Cardiac septum (tissue), 1 donor: Measurements from ENCODE around the gene NAA50. TPM values are rescaled to one million over a fixed set of nuclear protein-coding genes. Genes with fewer than 3 reads are reported as not detected.

Experiments
- DNase-seq: peaks from one replicate; pipeline ENCODE4 v3.0.0-alpha.2; 2020; ENCODE audit warnings: low spot score
- intact Hi-C: fragments of 100-400 bp; cut with DNase I; formaldehyde crosslinking; loops from one replicate; pipeline ENCODE4 v1.14.0; 2022
- total RNA-seq: library from RNA; stranded (reverse); fragmentation: NEBNext Ultra II Directional; extraction: Animal tissue kit (Norgen Biotek cat#: 25700); gene quantifications from one replicate; pipeline ENCODE4 v1.2.1, GENCODE V29; 2021
- donor health status: DM: no; HTN: no; CAD: no.

NAA50 gene
- total RNA-seq, 1 donor from 2014 or later = 68.5 TPM

DNA sequence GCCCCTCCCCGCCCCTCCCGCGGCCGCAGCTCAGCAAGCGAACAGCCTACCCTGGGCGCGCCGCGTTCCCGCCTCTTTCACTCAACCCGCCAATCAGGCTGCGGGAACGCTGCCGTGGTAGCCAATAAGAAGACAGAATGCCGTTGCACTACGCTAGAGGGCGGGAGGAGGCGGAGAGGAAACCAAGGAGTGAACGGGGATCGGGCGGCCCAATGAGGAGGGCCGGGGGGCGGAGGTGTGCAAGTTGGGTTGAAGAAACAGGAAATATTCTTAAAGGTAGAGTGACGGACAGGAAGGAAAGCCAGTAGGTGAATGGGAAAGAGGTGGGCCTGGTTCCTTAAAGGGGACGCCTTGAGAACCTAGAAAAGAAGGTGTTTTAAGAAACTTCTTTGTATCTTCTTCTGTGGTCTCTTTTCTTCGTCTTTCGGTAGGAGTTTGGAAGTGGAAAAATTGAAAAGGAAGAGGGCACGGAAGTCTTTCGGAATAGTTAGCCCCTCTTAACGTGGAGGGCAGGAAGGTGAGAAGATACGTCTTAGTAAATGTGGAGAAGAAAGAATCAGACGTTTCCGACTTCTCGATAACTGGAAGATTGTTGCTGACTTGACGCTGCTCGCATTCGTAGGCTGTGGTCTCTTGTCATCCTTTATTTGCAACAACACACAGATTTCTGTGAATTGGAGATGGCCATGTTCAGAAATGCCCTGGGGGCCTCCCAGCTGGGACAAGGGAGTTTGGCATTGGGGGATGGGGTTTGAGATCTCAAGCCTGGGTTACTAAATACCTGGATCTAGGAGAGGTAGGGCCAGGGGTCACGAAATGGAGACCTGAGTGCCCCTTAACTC lies 49.2 kb downstream of the NAA50 start:
- DNase-seq = peak; percentile 99
- intact Hi-C loops = loop anchor here (1.0 kb wide), 1 partner anchor 49 kb away; the partner anchor contains the start of gene NAA50

GRCh38 chr3:113695786-113696645 lies 50.0 kb downstream of the NAA50 start, which contains the start of gene USF3:
USF3 (minus strand) TSS chr3:113696642; CDS start chr3:113674878, 21,764 bp downstream.
- intact Hi-C loops = loop anchor here (1.0 kb wide), 1 partner anchor 50 kb away; the partner anchor contains the start of gene NAA50
- DNase-seq = peak; percentile 92

DNA sequence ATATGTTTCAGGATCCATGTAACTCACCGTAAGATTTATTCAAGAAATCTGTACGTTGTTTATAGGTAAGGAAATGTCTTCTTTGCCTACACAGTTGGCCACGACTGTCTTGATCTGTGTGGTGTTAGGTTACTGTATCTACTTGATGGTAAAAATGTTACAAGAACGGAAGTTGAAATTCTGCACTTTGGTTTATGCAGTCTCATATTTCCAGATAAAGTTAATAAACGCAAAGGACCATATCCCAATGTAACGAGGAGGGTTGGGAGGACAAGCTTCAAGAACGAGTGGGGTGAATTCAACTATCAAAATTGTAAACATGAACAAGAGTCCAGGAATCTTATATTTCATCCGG lies 50.6 kb downstream of the NAA50 start:
- intact Hi-C loops = no loop called here
- DNase-seq = no peak

- intact Hi-C loops = no loop called here
Measured at GRCh38 chr3:113690482-113690881, 55.6 kb downstream of the NAA50 start.

GRCh38 chr3:113685956-113686721 lies 59.9 kb downstream of the NAA50 start:
- intact Hi-C loops = no loop called here
- no peak for DNase-seq

More at GRCh38 chr3:113690482-113690881, 55.6 kb downstream of the NAA50 start:
- no peak for DNase-seq

DNA sequence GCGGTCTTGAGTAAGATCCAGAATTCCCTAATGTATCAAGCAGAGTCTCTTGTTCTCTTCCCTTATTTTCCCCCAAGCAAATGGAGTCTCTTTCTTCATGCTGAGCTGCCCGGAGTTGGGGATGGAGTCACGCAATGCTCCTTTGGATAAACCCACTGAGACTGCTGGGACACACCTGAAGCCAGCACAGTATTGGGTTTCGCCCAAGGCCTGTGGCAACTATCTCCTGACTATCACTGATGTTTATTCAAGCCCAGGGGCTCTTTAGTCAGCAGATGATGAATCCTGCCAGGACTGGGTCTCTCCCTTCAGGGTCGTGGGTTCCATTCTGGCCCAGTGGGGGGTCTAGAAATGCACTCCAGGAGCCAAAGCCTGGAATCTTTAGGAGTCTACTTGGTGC lies 60.9 kb downstream of the NAA50 start:
- intact Hi-C loops = no loop called here
- no peak for DNase-seq

DNA sequence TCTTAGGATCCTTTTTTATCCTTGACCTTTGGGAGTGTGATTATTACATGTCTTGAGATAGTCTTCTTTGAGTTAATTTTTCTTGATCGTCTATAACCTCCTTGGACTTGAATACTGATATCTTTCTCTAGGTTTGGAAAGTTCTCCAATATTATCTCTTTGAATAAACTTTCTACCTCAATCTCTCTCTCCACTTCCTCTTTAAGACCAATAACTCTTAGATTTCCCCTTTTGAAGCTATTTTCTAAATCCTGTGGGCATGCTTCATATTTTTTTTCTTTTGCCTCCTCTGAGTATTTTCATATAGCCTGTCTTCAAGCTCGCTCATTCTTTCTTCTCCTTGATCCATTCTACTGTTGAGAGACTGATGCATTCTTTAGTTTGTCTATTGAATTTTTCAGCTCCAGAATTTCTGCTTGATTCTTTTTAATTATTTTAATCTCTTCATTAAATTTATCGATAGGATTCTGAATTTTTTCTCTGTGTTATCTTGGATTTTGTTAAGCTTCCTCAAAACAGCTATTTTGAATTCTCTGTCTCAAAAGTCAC lies 61.7 kb downstream of the NAA50 start:
- intact Hi-C loops = no loop called here
- no peak for DNase-seq

GRCh38 chr3:113678773-113679172 lies 67.3 kb downstream of the NAA50 start:
- intact Hi-C loops = no loop called here
- DNase-seq = no peak

GRCh38 chr3:113677737-113678136 lies 68.3 kb downstream of the NAA50 start:
- intact Hi-C loops = no loop called here
- DNase-seq = no peak

GRCh38 chr3:113676261-113676660 lies 69.8 kb downstream of the NAA50 start:
- intact Hi-C loops = no loop called here
- no peak for DNase-seq

- intact Hi-C loops = no loop called here
- DNase-seq = no peak
Measured at GRCh38 chr3:113673593-113673992, 72.5 kb downstream of the NAA50 start.

- no peak for DNase-seq
- intact Hi-C loops = no loop called here
Measured at GRCh38 chr3:113668015-113668414, 78.0 kb downstream of the NAA50 start.

Other genes with a start within 250 kb of the NAA50 start
- gene SPICE1, start 231.1 kb downstream of the NAA50 start, total RNA-seq = 3.6 TPM
- 0.89 TPM for gene SIDT1, start 213.7 kb downstream of the NAA50 start, total RNA-seq
- gene USF3, start 49.6 kb downstream of the NAA50 start, total RNA-seq = 16.3 TPM
- gene ATP6V1A, start 786 bp upstream of the NAA50 start, total RNA-seq = 17.4 TPM
- gene GRAMD1C, start 92.5 kb upstream of the NAA50 start, total RNA-seq = 0.70 TPM
- gene ZDHHC23, start 201.8 kb upstream of the NAA50 start, total RNA-seq = 2.9 TPM